GM18511 (cell line): ENCODE results near the gene LRRC72.
"Not testable (repeated sequence)": the region's sequence is repeated elsewhere in the genome, so short reads cannot be mapped to it uniquely, and the experiment has no call there.

Source experiments
- ATAC-seq: cut with Tn5 transposase; IDR thresholded peaks from one replicate; pipeline ENCODE4 v1.9.1; 2021; ENCODE audit warnings: mild to moderate bottlenecking, moderate library complexity; ENCODE audit not compliant: unreplicated experiment

Gene LRRC72

GRCh38 chr7:16571941-16572340, 45.3 kb downstream of the LRRC72 start:
- no peak for ATAC-seq

- ATAC-seq: no peak
Measured at GRCh38 chr7:16579216-16579615, 52.6 kb downstream of the LRRC72 start.

GRCh38 chr7:16581286-16581685, 54.7 kb downstream of the LRRC72 start:
- no peak for ATAC-seq

GRCh38 chr7:16583834-16584233, 57.2 kb downstream of the LRRC72 start:
- ATAC-seq: no peak

- ATAC-seq: no peak
Measured at GRCh38 chr7:16585540-16585939, 58.9 kb downstream of the LRRC72 start.

- no peak for ATAC-seq
Measured at GRCh38 chr7:16586081-16586874, 59.7 kb downstream of the LRRC72 start.

GRCh38 chr7:16587129-16587528, 60.5 kb downstream of the LRRC72 start:
- no peak for ATAC-seq

GRCh38 chr7:16587790-16588189, 61.2 kb downstream of the LRRC72 start:
- ATAC-seq: no peak

- no peak for ATAC-seq
Measured at GRCh38 chr7:16589881-16590280, 63.3 kb downstream of the LRRC72 start.

GRCh38 chr7:16590424-16590823, 63.8 kb downstream of the LRRC72 start:
- ATAC-seq: no peak

- no peak for ATAC-seq
Measured at GRCh38 chr7:16592395-16592794, 65.8 kb downstream of the LRRC72 start.

- ATAC-seq: no peak
Measured at GRCh38 chr7:16594061-16594460, 67.4 kb downstream of the LRRC72 start.

GRCh38 chr7:16594676-16595075, 68.1 kb downstream of the LRRC72 start:
- no peak for ATAC-seq

- not testable (repeated sequence) for ATAC-seq
Measured at GRCh38 chr7:16595596-16595995, 69.0 kb downstream of the LRRC72 start.

- no peak for ATAC-seq
Measured at GRCh38 chr7:16598015-16598414, 71.4 kb downstream of the LRRC72 start.

- ATAC-seq: no peak
Measured at GRCh38 chr7:16599860-16600259, 73.2 kb downstream of the LRRC72 start.

- no peak for ATAC-seq
Measured at GRCh38 chr7:16603633-16604032, 77.0 kb downstream of the LRRC72 start.

GRCh38 chr7:16604054-16604453, 77.4 kb downstream of the LRRC72 start:
- ATAC-seq: no peak

- no peak for ATAC-seq
Measured at GRCh38 chr7:16606704-16607103, 80.1 kb downstream of the LRRC72 start.

GRCh38 chr7:16609842-16610450, 83.3 kb downstream of the LRRC72 start:
- peak; percentile 91 for ATAC-seq

GRCh38 chr7:16611711-16612110, 85.1 kb downstream of the LRRC72 start:
- no peak for ATAC-seq

GRCh38 chr7:16615228-16615627, 88.6 kb downstream of the LRRC72 start:
- ATAC-seq: no peak

GRCh38 chr7:16616122-16616521, 89.5 kb downstream of the LRRC72 start:
- no peak for ATAC-seq
